Ovary (tissue), 9 donors: Measurements from ENCODE around the gene ASTL. TPM values are rescaled to one million over a fixed set of nuclear protein-coding genes. Genes with fewer than 3 reads are reported as not detected.

Source experiments
- DNase-seq, 5 donors: peaks; one replicate each; pipeline ENCODE4 v3.0.0-alpha.2; 2019 to 2020
- H3K27ac ChIP-seq, 2 donors: fragments of 200-600 bp; one replicate each; pipeline versions ENCODE4 v1.5.1 to v1.8.0; 2019 to 2022
- H3K27me3 ChIP-seq: fragments of 200-600 bp; one replicate; pipeline ENCODE4 v1.8.0; 2022
- H3K36me3 ChIP-seq: fragments of 200-600 bp; sonication (generic); one replicate; pipeline ENCODE4 v1.5.1; 2019
- H3K4me1 ChIP-seq: one replicate; pipeline ENCODE4 v1.8.1; 2013; ENCODE audit warnings: mild to moderate bottlenecking, moderate library complexity; ENCODE audit not compliant: insufficient read depth
- H3K4me3 ChIP-seq: fragments of 200-600 bp; sonication (generic); one replicate; pipeline ENCODE4 v1.5.1; 2017
- H3K9me3 ChIP-seq, 2 donors: fragments of 200-600 bp in 1 of 2; sonication (generic) in 1 of 2; one replicate each; pipeline versions ENCODE4 v1.5.1 to v1.8.1; 2013 to 2019; ENCODE audit warnings: mild to moderate bottlenecking in 1 of 2, moderate library complexity in 1 of 2
- EP300 ChIP-seq: sonication (generic); formaldehyde crosslinking; IDR thresholded peaks from one replicate; pipeline ENCODE4 v1.6.1; 2017; ENCODE audit warnings: antibody characterized with exemption
- POLR2A ChIP-seq: fragments of 450-650 bp; IDR thresholded peaks from one replicate; pipeline ENCODE4 v1.6.1; 2017; ENCODE audit warnings: antibody characterized with exemption, mild to moderate bottlenecking, moderate library complexity
- WGBS, 3 donors: extraction: QIAGEN DNeasy Blood & Tissue Kit in 1 of 3; methylation state at CpG; one replicate each; pipeline versions ENCODE4 v1.1.5 to v1.1.7; 2013 to 2017; 5-methylcytosine and 5-hydroxymethylcytosine counted together
- intact Hi-C, 4 donors: fragments of 100-400 bp; cut with DNase I; formaldehyde crosslinking; loops; one replicate each; pipeline versions ENCODE4 v1.11.0 to v1.15.1; 2022 to 2023
- polyA plus RNA-seq, 2 donors: library from polyadenylated mRNA; stranded (reverse); fragments of 200-250 nt in 1 of 2; fragments of 350-450 nt in 1 of 2; fragmentation: Illumina TruSeq in 1 of 2; extraction: RNeasy Lipid Tissue Mini Kit (QIAGEN cat#74804) in 1 of 2; gene quantifications; one replicate each; pipeline ENCODE4 v1.2.3, GENCODE V29; 2013 to 2014
- total RNA-seq, 7 donors: library from RNA; depleted of rRNA in 2 of 7; stranded (reverse); fragments of >200 nt in 2 of 7; fragmentation: NEBNext Ultra II Directional in 3 of 7; extraction: Animal tissue kit (Norgen Biotek cat#: 25700) in 3 of 7; gene quantifications; one replicate each; pipeline versions ENCODE4 v1.1.0 to v1.2.4, GENCODE V29; 2016 to 2023
- TF ChIP-seq, protein P1 (sequence below), 3 donors: fragments of 450-650 bp in 2 of 3; fragments of 200-600 bp in 1 of 3; IDR thresholded peaks; one replicate each; pipeline versions ENCODE4 v1.5.1 to v1.8.0; 2016 to 2022; ENCODE audit warnings: antibody characterized with exemption in 3 of 3, mild to moderate bottlenecking in 1 of 3
- donor health status: DM: no; HTN: no; CAD: no; lungs with moderate emphysema.
- donor health status: DM: no; HTN: no; CAD: no.
- donor health status: Bipolar disorder and iron deficiency.
- donor health status: DM: yes; HTN: yes; CAD: no.
- donor health status: DM: no; HTN: no; CAD: no.
- donor health status: DM: yes; HTN: yes; CAD: no.

ASTL gene
- total and polyA plus RNA-seq, 9 donors, result 0.15 to 1.7 (median 0.67) TPM; not detected in 4

DNA sequence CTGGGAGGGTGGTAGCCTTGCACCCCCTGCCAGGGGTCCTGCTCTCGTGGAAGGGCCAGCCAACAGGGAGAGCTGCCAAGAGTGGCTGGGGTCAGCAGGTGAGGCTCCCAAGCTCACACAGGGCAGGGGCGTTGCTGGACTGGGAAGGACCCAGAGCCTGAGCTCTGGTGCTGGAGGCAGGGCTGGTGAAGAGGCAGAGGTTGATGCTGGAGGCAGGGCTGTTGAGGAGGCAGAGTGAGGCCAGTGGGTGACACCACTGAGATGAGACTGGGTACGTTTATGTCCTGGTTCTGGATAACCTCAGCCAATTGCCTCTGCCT is 29.0 kb downstream of the ASTL start:
- no peak overlapping the region for H3K4me3 ChIP-seq
- WGBS, 3 donors, result 20 to 41% (median 21%) methylated on average over 3 of the region's 3 CpGs
- H3K36me3 ChIP-seq, result no peaks in the 10 kb centered on the region
- no peak overlapping the region for H3K27ac ChIP-seq
- TF ChIP-seq POLR2A, result no peak
- TF ChIP-seq, protein P1, sequence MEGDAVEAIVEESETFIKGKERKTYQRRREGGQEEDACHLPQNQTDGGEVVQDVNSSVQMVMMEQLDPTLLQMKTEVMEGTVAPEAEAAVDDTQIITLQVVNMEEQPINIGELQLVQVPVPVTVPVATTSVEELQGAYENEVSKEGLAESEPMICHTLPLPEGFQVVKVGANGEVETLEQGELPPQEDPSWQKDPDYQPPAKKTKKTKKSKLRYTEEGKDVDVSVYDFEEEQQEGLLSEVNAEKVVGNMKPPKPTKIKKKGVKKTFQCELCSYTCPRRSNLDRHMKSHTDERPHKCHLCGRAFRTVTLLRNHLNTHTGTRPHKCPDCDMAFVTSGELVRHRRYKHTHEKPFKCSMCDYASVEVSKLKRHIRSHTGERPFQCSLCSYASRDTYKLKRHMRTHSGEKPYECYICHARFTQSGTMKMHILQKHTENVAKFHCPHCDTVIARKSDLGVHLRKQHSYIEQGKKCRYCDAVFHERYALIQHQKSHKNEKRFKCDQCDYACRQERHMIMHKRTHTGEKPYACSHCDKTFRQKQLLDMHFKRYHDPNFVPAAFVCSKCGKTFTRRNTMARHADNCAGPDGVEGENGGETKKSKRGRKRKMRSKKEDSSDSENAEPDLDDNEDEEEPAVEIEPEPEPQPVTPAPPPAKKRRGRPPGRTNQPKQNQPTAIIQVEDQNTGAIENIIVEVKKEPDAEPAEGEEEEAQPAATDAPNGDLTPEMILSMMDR (IDR thresholded peaks at IDR 0.05), result no peak
- TF ChIP-seq EP300, result no peak
- H3K9me3 ChIP-seq, result peaks cover 0 to 4% of the 10 kb centered on the region in 2 donors
- H3K27me3 ChIP-seq, result no peaks in the 10 kb centered on the region
- peaks cover 8% of the 10 kb centered on the region for H3K4me1 ChIP-seq
- peak in 1 of 5 donors; percentile 39 for DNase-seq
- intact Hi-C loops, result no loop called here

DNA sequence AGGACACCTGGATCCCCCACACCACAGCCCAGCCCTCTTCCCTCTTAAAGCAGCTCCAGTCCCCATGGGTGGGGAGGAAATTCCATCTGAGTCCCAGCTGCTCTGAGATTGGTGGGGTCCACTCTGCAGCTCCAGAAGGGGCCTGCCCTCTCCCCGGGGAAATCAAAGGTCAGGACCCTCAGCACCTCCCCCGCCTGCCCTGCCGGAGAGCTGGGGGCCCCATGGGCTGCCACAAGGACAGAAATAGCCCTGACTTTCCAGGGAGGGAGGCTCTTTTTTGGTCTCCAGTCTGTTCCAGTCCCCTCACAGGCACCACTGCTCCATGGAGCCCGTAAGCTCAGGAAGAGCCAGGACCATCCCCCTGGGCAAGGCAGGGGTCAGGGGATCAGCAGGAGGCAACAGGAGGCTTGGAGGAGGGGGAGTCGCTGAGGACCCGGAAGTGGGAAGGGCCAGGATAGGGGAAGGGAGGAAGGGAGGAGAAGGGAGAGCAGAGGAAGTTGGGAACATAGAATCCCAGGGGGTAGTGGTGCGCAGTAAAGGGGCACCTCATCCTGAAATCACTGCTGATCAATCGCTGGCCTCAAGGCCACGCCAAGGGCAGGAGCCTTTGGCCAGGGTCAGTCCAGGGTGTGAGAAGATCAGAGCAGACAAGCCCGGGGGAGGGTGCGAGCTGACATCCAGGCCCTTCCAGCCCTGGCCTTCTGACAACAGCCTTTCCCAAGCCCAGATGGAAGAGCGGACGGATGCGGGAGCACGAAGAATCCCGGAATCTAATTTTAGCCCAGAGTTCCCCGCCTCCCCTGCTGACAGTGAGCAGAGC is 29.6 kb downstream of the ASTL start:
- no peak overlapping the region for H3K4me3 ChIP-seq
- no peaks in the 10 kb centered on the region for H3K27me3 ChIP-seq
- H3K36me3 ChIP-seq, result no peaks in the 10 kb centered on the region
- TF ChIP-seq, protein P1 (IDR thresholded peaks at IDR 0.05), result no peak
- TF ChIP-seq POLR2A, result no peak
- TF ChIP-seq EP300, result no peak
- 8 to 17% (median 8%) methylated on average over 17 of the region's 17 CpGs for WGBS, 3 donors
- H3K9me3 ChIP-seq, result peaks cover 0 to 4% of the 10 kb centered on the region in 2 donors
- peak in 1 of 5 donors; percentile 30 for DNase-seq
- intact Hi-C loops, result no loop called here
- peaks cover 8% of the 10 kb centered on the region for H3K4me1 ChIP-seq
- H3K27ac ChIP-seq, result no peak overlapping the region

DNA sequence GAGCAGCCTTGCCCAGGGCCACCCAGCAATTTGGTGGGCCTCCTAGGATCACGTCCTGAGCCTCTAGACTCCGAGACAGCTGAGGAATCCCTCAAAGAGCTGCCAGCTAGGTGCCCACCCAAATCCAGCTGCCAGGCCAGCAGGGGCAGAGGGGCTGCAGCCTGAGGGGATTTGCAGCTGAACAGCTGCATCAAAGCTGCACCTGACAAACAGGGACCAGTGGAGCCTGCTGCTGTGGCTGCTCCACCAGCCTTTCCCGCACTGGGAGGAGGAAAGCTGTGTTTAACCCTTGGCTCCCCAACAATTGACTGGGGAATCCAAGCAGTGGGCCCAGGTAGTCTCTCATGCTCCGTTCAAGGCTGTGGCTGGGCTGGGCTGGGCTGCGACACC is 30.2 kb downstream of the ASTL start:
- peaks cover 8% of the 10 kb centered on the region for H3K4me1 ChIP-seq
- H3K9me3 ChIP-seq, result peaks cover 0 to 4% of the 10 kb centered on the region in 2 donors
- H3K36me3 ChIP-seq, result no peaks in the 10 kb centered on the region
- WGBS, 3 donors, result 32 to 60% (median 40%) methylated on average over 4 to 5 of the region's 5 CpGs
- no peak overlapping the region for H3K27ac ChIP-seq
- TF ChIP-seq POLR2A (no peak), EP300 (no peak)
- TF ChIP-seq, protein P1 (IDR thresholded peaks at IDR 0.05), result no peak
- intact Hi-C loops, result no loop called here
- DNase-seq, result peak in 2 of 5 donors; percentile 8 to 20
- H3K4me3 ChIP-seq, result no peak overlapping the region
- H3K27me3 ChIP-seq, result no peaks in the 10 kb centered on the region

DNA sequence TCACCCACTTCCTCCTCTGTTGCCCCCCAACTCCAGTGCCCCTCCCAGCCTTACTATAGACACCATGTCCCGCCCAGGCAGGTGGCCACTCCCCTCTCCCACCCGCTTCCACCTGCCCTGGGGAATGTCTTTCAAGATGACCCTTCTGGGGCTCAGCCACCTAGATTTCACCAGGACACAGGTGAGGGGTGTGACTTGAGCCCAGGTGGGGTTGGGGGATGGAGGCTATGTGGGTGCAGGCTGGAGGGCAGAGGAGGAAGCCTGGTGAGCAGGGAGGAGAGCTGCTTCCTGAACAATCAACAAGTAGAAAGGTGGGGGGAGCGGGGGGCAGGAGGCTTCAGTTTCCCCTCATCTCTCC is 30.6 kb downstream of the ASTL start:
- Histone ChIP-seq H3K9me3 (peaks cover 0 to 4% of the 10 kb centered on the region in 2 donors), H3K4me3 (no peak overlapping the region), H3K27ac (no peak overlapping the region), H3K36me3 (no peaks in the 10 kb centered on the region), H3K27me3 (no peaks in the 10 kb centered on the region), H3K4me1 (peaks cover 8% of the 10 kb centered on the region)
- intact Hi-C loops, result no loop called here
- DNase-seq, result peak in 1 of 5 donors; percentile 6
- TF ChIP-seq, protein P1 (IDR thresholded peaks at IDR 0.05), result no peak
- TF ChIP-seq POLR2A (no peak), EP300 (no peak)
- 82 to 83% (median 83%) methylated on average over 3 of the region's 3 CpGs for WGBS, 3 donors
